HFF-Myc (cell line): ENCODE measurements around the gene MRM2.

Experiments
- DNase-seq: peaks from one replicate; pipeline ENCODE4 v3.0.0-alpha.2; 2011; ENCODE audit warnings: low read depth; ENCODE audit errors: extremely low read depth
- H3K4me3 ChIP-seq: replicated peaks from 2 replicates; pipeline ENCODE4 v1.5.1; 2011; ENCODE audit warnings: low read depth, mild to moderate bottlenecking, control low read depth, low read length
- CTCF ChIP-seq: IDR thresholded peaks from 2 replicates; pipeline ENCODE4 v1.5.1; 2012; ENCODE audit warnings: mild to moderate bottlenecking, low read depth, low read length, control low read depth; ENCODE audit errors: missing control alignments

The MRM2 gene

GRCh38 chr7:2257651-2258050 lies 15.6 kb upstream of the MRM2 start:
- no peak for TF ChIP-seq CTCF
- H3K4me3 ChIP-seq = no peak overlapping the region
- no peak for DNase-seq

GRCh38 chr7:2257046-2257551 lies 15.1 kb upstream of the MRM2 start:
- no peak overlapping the region for H3K4me3 ChIP-seq
- no peak for DNase-seq
- TF ChIP-seq CTCF = no peak

- DNase-seq = no peak
- H3K4me3 ChIP-seq = no peak overlapping the region
- no peak for TF ChIP-seq CTCF
Measured at GRCh38 chr7:2256306-2257045, 14.5 kb upstream of the MRM2 start.

GRCh38 chr7:2255145-2256139 lies 13.4 kb upstream of the MRM2 start:
- DNase-seq = no peak
- H3K4me3 ChIP-seq = no peak overlapping the region
- no peak for TF ChIP-seq CTCF

- DNase-seq = no peak
- no peak overlapping the region for H3K4me3 ChIP-seq
- TF ChIP-seq CTCF = no peak
Measured at GRCh38 chr7:2254429-2255144, 12.6 kb upstream of the MRM2 start.

GRCh38 chr7:2253525-2254244 lies 11.7 kb upstream of the MRM2 start:
- no peak for TF ChIP-seq CTCF
- no peak for DNase-seq
- no peak overlapping the region for H3K4me3 ChIP-seq
